ENCODE measurements around the gene HEXD.

DNA sequence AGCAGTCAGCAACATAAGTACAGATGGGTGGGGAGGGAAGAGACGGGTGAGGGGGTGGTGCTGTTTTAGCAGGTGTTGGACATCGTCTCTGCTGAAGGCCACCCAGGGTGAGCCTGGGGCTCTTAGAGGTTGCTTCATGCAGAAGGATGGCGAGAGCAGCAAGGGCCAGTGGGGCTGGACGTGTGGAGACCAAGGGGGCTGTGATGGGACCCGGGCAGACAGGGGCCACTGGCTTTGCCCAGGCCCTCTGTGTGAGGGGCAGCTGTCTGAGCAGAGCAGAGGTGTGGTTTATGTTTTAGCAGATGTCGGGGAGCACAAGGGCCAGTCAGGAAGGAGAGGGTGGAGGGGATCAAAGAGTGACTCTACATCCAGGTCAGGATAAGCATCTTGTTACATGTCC lies 45.2 kb downstream of the HEXD start:
- TF ChIP-seq FOXK2 (IDR thresholded peaks at IDR 0.05) (no peak), HDGF (IDR thresholded peaks at IDR 0.05; ENCODE audit: borderline replicate concordance) (no peak), ARNT (IDR thresholded peaks at IDR 0.05) (no peak), CTBP1 (IDR thresholded peaks at IDR 0.05; ENCODE audit: borderline replicate concordance) (no peak), FOXM1 (IDR thresholded peaks at IDR 0.05; ENCODE audit: borderline replicate concordance) (no peak), FOXA1 (IDR thresholded peaks at IDR 0.05) (no peak), SUZ12 (IDR thresholded peaks at IDR 0.05) (no peak)

All from HEK293T (cell line).